HG02840 (cell line): ENCODE data around the gene UBR1.
"Not testable (repeated sequence)": the region's sequence is repeated elsewhere in the genome, so short reads cannot be mapped to it uniquely, and the experiment has no call there.

Source experiments
- ATAC-seq: cut with Tn5 transposase; IDR thresholded peaks from one replicate; pipeline ENCODE4 v1.9.1; 2021; ENCODE audit warnings: mild to moderate bottlenecking, moderate library complexity, moderate number of reproducible peaks; ENCODE audit not compliant: unreplicated experiment, low FRiP score

UBR1 gene

GRCh38 chr15:43067717-43068461, 37.9 kb downstream of the UBR1 start:
- no peak for ATAC-seq

- no peak for ATAC-seq
Measured at GRCh38 chr15:43056696-43057095, 49.1 kb downstream of the UBR1 start.

- ATAC-seq, result no peak
Measured at GRCh38 chr15:43052860-43053259, 53.0 kb downstream of the UBR1 start.

GRCh38 chr15:43048935-43049334, 56.9 kb downstream of the UBR1 start:
- ATAC-seq, result no peak

GRCh38 chr15:43046484-43046883, 59.4 kb downstream of the UBR1 start:
- ATAC-seq, result no peak

DNA sequence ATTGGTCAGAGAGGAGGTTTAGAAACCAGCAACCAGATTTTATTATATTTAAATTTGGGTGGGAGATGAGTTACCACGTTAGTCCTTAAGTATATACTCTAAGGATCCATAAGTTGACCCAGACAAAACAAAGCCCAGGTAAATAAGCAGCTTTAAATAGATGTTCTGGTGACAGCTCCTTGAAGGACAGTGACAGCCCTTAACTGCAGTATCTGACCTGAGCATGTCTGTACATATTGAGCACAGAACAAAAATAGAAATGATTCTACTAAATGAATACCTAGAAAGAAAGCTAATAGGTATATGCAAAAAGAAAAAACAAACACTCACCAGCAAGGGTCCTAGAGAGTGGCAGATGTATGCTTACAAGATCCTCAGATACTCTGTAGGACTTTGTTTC, 63.0 kb downstream of the UBR1 start:
- no peak for ATAC-seq

GRCh38 chr15:43041085-43041484, 64.8 kb downstream of the UBR1 start:
- ATAC-seq, result not testable (repeated sequence)

DNA sequence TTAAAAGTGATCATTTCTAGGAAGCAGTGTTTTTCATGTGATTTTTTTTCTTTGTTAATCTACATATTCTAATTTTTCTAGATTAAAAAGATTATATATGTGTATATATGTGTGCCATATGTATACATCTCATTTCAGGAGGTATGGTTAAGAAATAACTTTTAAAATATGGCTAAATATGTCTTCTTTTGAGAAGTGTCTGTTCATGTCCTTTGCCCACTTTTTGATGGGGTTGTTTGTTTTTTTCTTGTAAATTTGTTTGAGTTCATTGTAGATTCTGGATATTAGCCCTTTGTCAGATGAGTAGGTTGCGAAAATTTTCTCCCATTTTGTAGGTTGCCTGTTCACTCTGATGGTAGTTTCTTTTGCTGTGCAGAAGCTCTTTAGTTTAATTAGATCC, 70.6 kb downstream of the UBR1 start:
- not testable (repeated sequence) for ATAC-seq

DNA sequence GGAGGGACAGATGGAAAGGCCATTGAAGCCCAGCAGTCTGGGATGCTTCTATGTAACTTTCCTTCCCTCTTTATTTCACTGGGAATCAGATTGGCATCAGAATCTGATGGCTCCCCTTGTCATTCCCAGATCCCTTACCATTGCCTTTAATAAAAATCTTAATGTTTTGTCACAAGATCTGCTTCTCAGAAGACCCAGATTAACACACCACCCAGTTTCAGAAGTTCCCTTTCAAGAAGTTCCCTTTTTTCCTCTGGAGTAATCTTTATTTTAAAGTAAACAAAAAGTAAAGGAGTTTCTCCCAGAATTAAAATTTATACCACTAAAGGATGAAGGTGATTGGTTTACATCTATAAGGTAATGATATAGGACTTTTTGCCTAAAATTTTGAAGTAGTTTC, 76.4 kb downstream of the UBR1 start:
- no peak for ATAC-seq

DNA sequence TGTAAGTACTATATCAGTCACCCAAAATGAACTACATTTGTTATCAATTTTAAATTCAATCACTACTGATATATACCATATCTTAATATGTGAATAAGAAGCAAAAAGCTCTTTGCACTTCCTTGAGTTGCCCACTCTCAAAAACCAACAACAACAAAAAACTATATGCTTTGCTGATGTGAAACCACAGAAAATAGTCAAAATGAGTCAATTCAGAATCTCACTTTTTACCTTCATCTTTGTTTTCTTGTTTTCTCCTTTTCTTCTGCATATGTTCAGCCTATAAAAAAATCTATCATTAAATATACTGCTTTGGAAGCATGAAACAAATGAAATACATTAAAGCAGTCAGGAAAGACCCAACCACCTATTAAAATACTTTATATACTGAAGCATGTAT, 80.7 kb downstream of the UBR1 start:
- ATAC-seq, result no peak

DNA sequence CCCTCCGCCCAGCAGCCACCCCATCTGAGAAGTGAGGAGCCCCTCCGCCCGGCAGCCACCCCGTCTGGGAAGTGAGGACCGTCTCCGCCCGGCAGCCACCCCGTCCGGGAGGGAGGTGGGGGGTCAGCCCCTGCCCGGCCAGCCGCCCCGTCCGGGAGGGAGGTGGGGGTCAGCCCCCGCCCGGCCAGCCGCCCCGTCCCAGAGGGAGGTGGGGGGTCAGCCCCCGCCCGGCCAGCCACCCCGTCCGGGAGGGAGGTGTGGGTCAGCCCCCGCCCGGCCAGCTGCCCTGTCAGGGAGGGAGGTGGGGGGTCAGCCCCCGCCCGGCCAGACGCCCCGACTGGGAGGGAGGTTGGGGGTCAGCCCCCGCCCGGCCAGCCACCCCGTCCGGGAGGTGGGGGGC, 91.2 kb downstream of the UBR1 start:
- ATAC-seq, result not testable (repeated sequence)

DNA sequence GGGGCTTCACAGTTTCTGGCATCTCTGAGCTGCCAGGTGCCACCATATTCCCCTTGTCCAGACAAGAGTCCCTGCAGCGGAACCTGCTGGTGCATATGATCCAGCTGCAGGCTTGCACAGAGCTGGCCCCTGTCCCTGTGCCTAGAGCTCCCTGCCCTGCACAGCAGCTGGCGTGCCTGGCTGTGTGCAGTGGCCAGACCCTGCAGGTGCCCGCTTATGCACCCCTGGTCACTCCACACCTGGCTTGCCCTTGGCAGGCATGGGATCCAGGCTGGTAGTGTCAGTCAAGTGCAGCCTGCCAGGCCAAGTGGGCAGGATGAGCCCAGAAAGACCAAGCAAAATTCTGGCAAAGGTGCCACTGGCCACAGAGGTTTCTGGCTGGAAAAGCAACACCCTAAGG, 96.6 kb downstream of the UBR1 start:
- no peak for ATAC-seq

- ATAC-seq, result no peak
Measured at GRCh38 chr15:43008150-43008549, 97.7 kb downstream of the UBR1 start.

- ATAC-seq, result no peak
Measured at GRCh38 chr15:43007551-43007950, 98.3 kb downstream of the UBR1 start.

DNA sequence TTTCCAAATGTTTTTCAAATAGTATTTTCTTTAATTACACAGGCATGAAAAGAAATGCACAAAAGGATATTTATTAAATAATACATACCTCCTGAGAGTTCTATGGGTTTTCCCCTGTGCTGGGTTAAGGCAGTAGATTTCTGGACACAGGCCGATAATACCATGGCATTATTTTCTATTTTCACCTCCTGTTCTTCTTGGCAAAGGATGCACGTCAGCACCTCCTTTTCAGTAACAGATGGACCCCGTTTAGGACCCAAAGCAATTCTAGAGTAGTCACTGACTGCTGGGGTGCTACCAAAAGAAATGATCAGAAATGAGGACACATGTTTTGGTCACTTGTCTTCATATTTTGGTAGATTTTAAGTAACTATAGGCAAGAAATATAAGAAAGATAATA, 98.8 kb downstream of the UBR1 start:
- ATAC-seq, result no peak

GRCh38 chr15:43004886-43005595, 100.8 kb downstream of the UBR1 start:
- ATAC-seq, result not testable (repeated sequence)

DNA sequence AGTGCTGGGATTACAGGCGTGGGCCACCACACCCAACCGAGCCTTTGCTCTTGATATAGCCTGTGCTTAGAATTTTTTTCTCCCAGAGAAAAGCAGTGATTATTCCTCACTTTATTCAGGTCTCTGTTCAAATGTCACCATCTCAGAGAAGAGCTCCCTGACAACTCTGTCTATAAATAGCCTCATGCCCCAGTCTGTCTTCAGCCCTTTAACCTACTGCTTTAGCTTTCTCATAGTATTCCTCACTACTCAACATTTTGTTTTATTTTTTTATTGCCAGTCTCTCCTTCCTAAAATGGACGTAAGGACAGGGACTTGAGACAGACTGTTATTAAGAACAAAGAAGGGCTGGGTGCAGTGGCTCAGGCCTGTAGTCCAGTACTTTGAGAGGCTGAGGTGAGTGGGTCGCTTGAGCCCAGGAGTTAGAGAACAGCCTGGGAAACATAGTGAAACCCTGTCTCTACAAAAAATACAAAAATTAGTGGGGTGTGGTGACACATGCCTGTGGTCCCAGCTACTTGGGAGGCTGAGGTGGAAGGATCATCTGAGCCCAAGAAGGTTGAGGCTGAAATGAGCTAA, 106.5 kb downstream of the UBR1 start:
- no peak for ATAC-seq

DNA sequence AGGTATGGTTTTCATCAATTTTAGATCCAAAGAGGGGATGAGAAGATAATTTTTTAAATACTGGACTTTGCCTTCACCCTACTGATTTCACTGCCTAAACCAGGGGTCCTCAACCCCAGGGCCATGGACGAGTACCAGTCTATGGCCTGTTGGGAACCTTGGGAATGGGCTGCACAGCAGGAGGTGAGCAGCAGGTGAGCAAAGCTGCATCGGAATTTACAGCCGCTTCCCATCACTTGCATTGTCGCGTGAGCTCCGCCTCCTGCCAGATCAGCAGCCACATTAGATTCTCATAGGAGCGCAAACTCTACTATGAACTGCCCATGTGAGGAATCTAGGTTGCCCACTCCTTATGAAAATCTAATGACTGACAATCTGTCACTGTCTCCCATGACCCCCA, 109.0 kb downstream of the UBR1 start:
- no peak for ATAC-seq

GRCh38 chr15:42994546-42994945, 111.3 kb downstream of the UBR1 start:
- no peak for ATAC-seq

- ATAC-seq, result no peak
Measured at GRCh38 chr15:42992626-42993025, 113.2 kb downstream of the UBR1 start.

- no peak for ATAC-seq
Measured at GRCh38 chr15:42986693-42987342, 119.0 kb downstream of the UBR1 start.
